GM12878 (cell line): ENCODE measurements around the gene TP73. TPM values are rescaled to one million over a fixed set of nuclear protein-coding genes. Genes with fewer than 3 reads are reported as not detected.

Experiments
- ATAC-seq: fragments of 200-7000 bp; cut with Tn5 transposase; 3 replicates; pipeline ENCODE4 v1.9.1; 2020; ENCODE audit warnings: mild to moderate bottlenecking, moderate library complexity
- BruUV-seq: library from RNA; stranded (reverse); fragments of 400-500 nt; replicated peaks from 2 replicates; lab custom pipeline; 2021; lab: Mats Ljungman, UMichigan
- CTCF ChIA-PET: fragments of 300-600 bp; sonication (Branson Sonifier 250); formaldehyde crosslinking; extraction: SDS; loops from one replicate; lab custom pipeline; 2021; ENCODE audit warnings: inconsistent platforms; lab: Yijun Ruan, JAX
- POLR2A ChIA-PET: fragments of 350-600 bp; formaldehyde crosslinking; extraction: SDS; loops from one replicate; lab custom pipeline; 2021; ENCODE audit warnings: inconsistent platforms; lab: Charles Lee
- RAD21 ChIA-PET: fragments of 300-600 bp; sonication (Branson Sonifier 250); formaldehyde crosslinking; loops from one replicate; lab custom pipeline; 2023; ENCODE audit warnings: antibody characterized with exemption; ENCODE audit not compliant: unreplicated experiment; lab: Charles Lee
- SMC1A ChIA-PET: fragments of 300-600 bp; sonication (Branson Sonifier 250); formaldehyde crosslinking; loops from one replicate; lab custom pipeline; 2023; ENCODE audit not compliant: unreplicated experiment, uncharacterized antibody; lab: Charles Lee
- DNase-seq: peaks from one replicate; pipeline ENCODE4 v3.0.0-alpha.2; 2011; ENCODE audit warnings: low read depth, low spot score
- FAIRE-seq: peaks from 3 replicates; lab custom pipeline; 2011; peaks lifted over from hg19 to GRCh38; lab: Jason Lieb, UNC
- H2AFZ ChIP-seq: 2 replicates; pipeline ENCODE4 v1.6.0; 2011; ENCODE audit warnings: low read depth, low read length, control low read depth; ENCODE audit not compliant: control insufficient read depth
- H3K27ac ChIP-seq: 2 replicates; pipeline ENCODE4 v1.5.1; 2011; ENCODE audit warnings: control low read depth; ENCODE audit not compliant: control insufficient read depth, insufficient read depth
- H3K27me3 ChIP-seq, 2 experiments: replicated peaks in 1 of 2; 2 replicates each; pipeline versions ENCODE4 v1.6.0 to v1.6.1; 2011; ENCODE audit warnings: low read length in 1 of 2; ENCODE audit not compliant: control insufficient read depth in 2 of 2, insufficient read depth in 2 of 2
- H3K36me3 ChIP-seq, 2 experiments: 2 replicates each; pipeline ENCODE4 v1.5.1; 2011; ENCODE audit warnings: low read length in 1 of 2; ENCODE audit not compliant: control insufficient read depth in 2 of 2, insufficient read depth in 2 of 2
- H3K4me1 ChIP-seq: 2 replicates; pipeline ENCODE4 v1.6.1; 2011; ENCODE audit warnings: mild to moderate bottlenecking, low read length, moderate library complexity, mixed read lengths; ENCODE audit not compliant: control insufficient read depth, insufficient read depth
- H3K4me2 ChIP-seq: 2 replicates; pipeline ENCODE4 v1.6.0; 2011; ENCODE audit warnings: control low read depth; ENCODE audit not compliant: control insufficient read depth, insufficient read depth
- H3K4me3 ChIP-seq: fragments of 200-600 bp; sonication (generic); 2 replicates; pipeline ENCODE4 v1.5.1; 2016
- H3K79me2 ChIP-seq: 2 replicates; pipeline ENCODE4 v1.6.0; 2011; ENCODE audit warnings: low read length; ENCODE audit not compliant: control insufficient read depth, insufficient read depth
- H3K9ac ChIP-seq: 2 replicates; pipeline ENCODE4 v1.8.0; 2011; ENCODE audit warnings: low read length, control low read depth, mixed read lengths; ENCODE audit not compliant: control insufficient read depth, insufficient read depth
- H3K9me3 ChIP-seq: replicated peaks from 3 replicates; pipeline ENCODE4 v1.5.1; 2011; ENCODE audit warnings: mild to moderate bottlenecking, low read length; ENCODE audit not compliant: control insufficient read depth, insufficient read depth
- H4K20me1 ChIP-seq: 2 replicates; pipeline ENCODE4 v1.6.0; 2011; ENCODE audit not compliant: control insufficient read depth, insufficient read depth
- GABPA ChIP-seq: IDR thresholded peaks from 2 replicates; pipeline ENCODE4 v1.6.1; 2014; ENCODE audit warnings: antibody characterized with exemption, low read depth, mild to moderate bottlenecking, inconsistent platforms
- IRF5 ChIP-seq: fragments of 450-650 bp; IDR thresholded peaks from 2 replicates; pipeline ENCODE4 v1.6.1; 2017; ENCODE audit warnings: borderline replicate concordance
- KDM1A ChIP-seq: fragments of 200-600 bp; sonication (generic); IDR thresholded peaks from 2 replicates; pipeline ENCODE4 v1.6.1; 2016; ENCODE audit warnings: borderline replicate concordance
- MAX ChIP-seq: IDR thresholded peaks from 2 replicates; pipeline ENCODE4 v1.6.1; 2012; ENCODE audit warnings: low read depth, low read length, improper control_type of control experiment
- NFIC ChIP-seq: IDR thresholded peaks from 2 replicates; pipeline ENCODE4 v1.6.1; 2012; ENCODE audit warnings: low read depth, mild to moderate bottlenecking, inconsistent platforms, low read length, moderate library complexity
- NR2C1 ChIP-seq: fragments of 450-650 bp; IDR thresholded peaks from 2 replicates; pipeline ENCODE4 v1.6.1; 2017; ENCODE audit warnings: antibody characterized with exemption, mild to moderate bottlenecking, moderate library complexity
- PRDM15 ChIP-seq: fragments of 450-650 bp; formaldehyde crosslinking; IDR thresholded peaks from 2 replicates; pipeline ENCODE4 v1.4.0; 2020; ENCODE audit warnings: mild to moderate bottlenecking, moderate library complexity
- RAD21 ChIP-seq: IDR thresholded peaks from 2 replicates; pipeline ENCODE4 v1.6.1; 2011; ENCODE audit warnings: mild to moderate bottlenecking, low read depth, low read length, moderate library complexity; ENCODE audit not compliant: insufficient read depth
- RCOR1 ChIP-seq: conservative IDR thresholded peaks from 2 replicates; pipeline ENCODE4 v1.6.1; 2012; ENCODE audit warnings: low read depth, low read length, improper control_type of control experiment
- SREBF1 ChIP-seq: IDR thresholded peaks from 2 replicates; pipeline ENCODE4 v1.6.1; 2012; ENCODE audit warnings: mild to moderate bottlenecking, low read length
- STAT3 ChIP-seq: IDR thresholded peaks from 2 replicates; pipeline ENCODE4 v1.6.1; 2011; ENCODE audit warnings: low read depth, low read length, improper control_type of control experiment
- TBL1XR1 ChIP-seq: IDR thresholded peaks from 2 replicates; pipeline ENCODE4 v1.6.1; 2012; ENCODE audit warnings: low read depth, low read length, improper control_type of control experiment
- ZZZ3 ChIP-seq: IDR thresholded peaks from 2 replicates; pipeline ENCODE4 v1.6.1; 2011; ENCODE audit warnings: low read depth; ENCODE audit not compliant: control insufficient read depth, insufficient read length
- WGBS: methylation state at CpG from one replicate; pipeline ENCODE4 v1.1.6; 2016; ENCODE audit warnings: low lambda C conversion rate; ENCODE audit not compliant: insufficient replicate concordance, insufficient coverage; ENCODE audit errors: missing lambda C conversion rate; 5-methylcytosine and 5-hydroxymethylcytosine counted together
- in situ Hi-C: fragments of 300-500 bp; cut with MboI; formaldehyde crosslinking; loops from 9 replicates; pipeline ENCODE4 v1.14.3; 2018; ENCODE audit warnings: mixed read lengths
- intact Hi-C: fragments of 100-400 bp; cut with micrococcal nuclease; formaldehyde crosslinking; loops from one replicate; pipeline ENCODE4 v1.14.2; 2022; ENCODE audit not compliant: unreplicated experiment
- polyA plus RNA-seq, 11 experiments: library from polyadenylated mRNA; depleted of rRNA in 4 of 11; unstranded in 6 of 11; stranded (reverse) in 5 of 11; fragments of >200 nt; fragmentation: Nextera tagmentation in 4 of 11; fragmentation: Illumina TruSeq in 1 of 11; extraction: Ambion mirVana in 4 of 11; extraction: Trizol in 1 of 11; gene quantifications; 1 replicate in 1 of 11; 2 replicates in 10 of 11; pipeline versions ENCODE4 v1.2.1 to v1.2.3, GENCODE V29; 2011 to 2016; ENCODE audit warnings: inconsistent platforms in 2 of 11, missing spikeins in 2 of 11, low read depth in 1 of 11
- total RNA-seq, 4 experiments: library from RNA; depleted of rRNA in 3 of 4; stranded (reverse); fragments of >200 nt in 3 of 4; fragmentation: Illumina TruSeq in 1 of 4; extraction: Trizol in 1 of 4; gene quantifications; 2 replicates each; pipeline versions ENCODE4 v1.2.1 to v1.2.3, GENCODE V29; 2013 to 2021

TP73 gene
- total and polyA plus RNA-seq, 10 of the 15 experiments (the other 5 are each of a cell fraction or from before 2014, with no cell fraction given): 0.08 to 54.2 (median 14.9) TPM

GRCh38 chr1:3630161-3630611 lies 22.1 kb upstream of the TP73 start:
- POLR2A ChIA-PET: no interaction called here
- in situ Hi-C loops: no loop called here
- Histone ChIP-seq H3K36me3 (peaks cover 13% of the 10 kb centered on the region in 2 experiments), H3K4me1 (no peaks in the 10 kb centered on the region)
- BruUV-seq: no TSS peak
- TF ChIP-seq ZZZ3: no peak
- TF ChIP-seq NFIC: no peak
- TF ChIP-seq PRDM15 (CRISPR knock-in tag): no peak
- TF ChIP-seq RAD21: no peak
- no peak for TF ChIP-seq IRF5
- no peak for TF ChIP-seq NR2C1
- TF ChIP-seq MAX: no peak
- TF ChIP-seq GABPA: no peak
- no peak for TF ChIP-seq KDM1A
- no peak for TF ChIP-seq SREBF1
- TF ChIP-seq STAT3: no peak
- TF ChIP-seq TBL1XR1: no peak
- TF ChIP-seq RCOR1: no peak
- TF ChIP-seq, all 136 proteins: peak for 0
- Histone ChIP-seq H4K20me1 (no peaks in the 10 kb centered on the region), H3K27ac (no peak overlapping the region), H3K9me3 (no peaks in the 10 kb centered on the region), H3K27me3 (no peaks in the 10 kb centered on the region), H3K4me2 (no peak overlapping the region), H2AFZ (no peak overlapping the region), H3K4me3 (no peak overlapping the region), H3K9ac (no peak overlapping the region), H3K79me2 (no peaks in the 10 kb centered on the region)
- FAIRE-seq (no peak), DNase-seq (no peak), ATAC-seq (no peak)
- 40% methylated on average over 11 of the region's 11 CpGs for WGBS
- RAD21 ChIA-PET: no interaction called here
- intact Hi-C loops: no loop called here
- CTCF ChIA-PET: interaction anchor here (1.1 to 2.9 kb wide), 4 partner anchors 8 to 94 kb away, joined by 3 to 15 read pairs (median 4); no protein-coding TSS in a partner anchor
- SMC1A ChIA-PET: interaction anchor here (0.7 to 2.5 kb wide), 2 partner anchors 10 to 172 kb away, joined by 3 to 10 read pairs; no protein-coding TSS in a partner anchor
